HG02943 (cell line): ENCODE results near the gene GLG1.
"Not testable (repeated sequence)": the region's sequence is repeated elsewhere in the genome, so short reads cannot be mapped to it uniquely, and the experiment has no call there.

Experiments used
- ATAC-seq: cut with Tn5 transposase; IDR thresholded peaks from one replicate; pipeline ENCODE4 v1.9.1; 2021; ENCODE audit warnings: mild to moderate bottlenecking, low read depth, moderate library complexity; ENCODE audit not compliant: unreplicated experiment

The GLG1 gene

DNA sequence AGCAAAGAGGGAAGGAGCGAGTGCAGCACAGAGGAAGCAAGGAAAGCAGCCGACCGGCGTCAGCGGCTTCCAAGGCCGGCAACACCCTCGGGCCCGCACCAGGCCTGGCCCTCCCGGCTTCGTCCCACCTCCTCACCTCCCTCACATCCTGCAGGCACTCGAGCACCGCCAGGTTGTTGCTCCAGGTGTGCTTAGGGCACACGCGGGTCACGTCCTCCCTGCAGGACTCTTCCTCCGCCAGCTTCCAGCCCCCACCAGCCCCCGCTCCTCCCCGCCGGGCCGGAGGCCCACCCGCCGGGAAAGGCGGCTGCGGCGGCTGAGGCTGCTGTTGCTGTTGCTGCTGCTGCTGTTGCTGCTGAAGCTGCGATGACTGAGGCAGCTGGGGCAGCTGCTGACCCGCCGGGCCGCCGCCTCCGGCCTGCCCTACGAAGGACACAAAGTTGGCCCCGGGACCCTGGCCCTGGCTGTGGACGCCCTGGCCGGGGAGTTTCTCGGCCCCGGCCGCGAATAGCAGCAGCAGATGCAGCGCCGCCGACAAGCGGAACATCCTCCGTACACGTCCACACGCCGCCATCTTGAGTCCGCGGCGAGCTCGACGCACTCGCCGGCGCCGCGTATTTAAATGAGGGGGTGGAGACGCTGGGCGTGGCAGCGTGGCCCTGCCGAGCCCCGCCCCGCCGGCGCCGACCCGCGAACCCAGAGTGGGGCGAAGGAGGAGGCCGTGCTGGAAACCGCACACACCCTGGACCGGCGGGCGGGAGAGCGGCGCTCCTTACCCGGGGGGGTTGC, at the start of gene GLG1:
Gene GLG1 (minus strand): TSS at position 594 of the 789 bp plus-strand sequence. CDS start 20 bp downstream, at position 574.
- ATAC-seq: peak; percentile 94

DNA sequence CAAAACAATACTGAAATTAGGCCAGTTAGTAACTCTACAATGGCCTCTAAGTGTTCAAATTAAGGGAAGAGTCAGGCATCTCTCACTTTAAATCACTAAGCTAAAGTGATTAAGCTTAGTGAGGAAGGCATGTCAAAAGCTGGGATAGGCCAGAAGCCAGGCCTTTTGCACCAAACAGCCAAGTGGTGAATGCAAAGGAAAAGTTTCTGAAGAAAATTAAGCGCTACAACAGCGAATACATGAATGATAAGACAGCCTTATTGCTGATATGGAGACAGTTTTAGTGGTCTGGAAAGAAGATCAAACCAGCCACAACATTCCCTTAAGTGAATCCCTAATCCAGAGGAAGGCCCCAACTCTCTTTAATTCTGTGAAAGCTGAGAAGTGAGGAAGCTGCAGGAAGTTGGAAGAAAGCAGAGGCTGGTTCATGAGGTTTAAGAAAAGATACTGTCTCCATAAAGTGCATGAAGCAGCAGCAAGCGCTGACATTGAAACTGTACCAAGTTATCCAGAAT, 47.7 kb upstream of the GLG1 start:
- no peak for ATAC-seq

DNA sequence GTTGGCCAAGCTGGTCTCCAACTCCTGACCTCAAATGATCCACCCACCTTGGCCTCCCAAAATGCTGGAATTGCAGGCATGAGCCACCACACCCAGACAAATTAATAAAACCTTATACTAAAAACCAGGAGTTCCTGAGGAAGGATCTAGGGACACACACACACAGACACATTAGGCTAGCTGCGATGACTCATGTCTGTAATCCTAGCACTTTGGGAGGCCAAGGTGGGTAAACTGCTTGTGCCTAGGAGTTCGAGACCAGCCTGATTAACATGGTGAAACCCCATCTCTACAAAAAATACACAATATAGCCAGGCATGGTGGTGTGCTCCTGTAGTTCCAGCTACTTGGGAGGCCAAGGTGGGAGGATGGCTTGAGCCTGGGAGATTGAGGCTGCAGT, 46.0 kb upstream of the GLG1 start:
- not testable (repeated sequence) for ATAC-seq

DNA sequence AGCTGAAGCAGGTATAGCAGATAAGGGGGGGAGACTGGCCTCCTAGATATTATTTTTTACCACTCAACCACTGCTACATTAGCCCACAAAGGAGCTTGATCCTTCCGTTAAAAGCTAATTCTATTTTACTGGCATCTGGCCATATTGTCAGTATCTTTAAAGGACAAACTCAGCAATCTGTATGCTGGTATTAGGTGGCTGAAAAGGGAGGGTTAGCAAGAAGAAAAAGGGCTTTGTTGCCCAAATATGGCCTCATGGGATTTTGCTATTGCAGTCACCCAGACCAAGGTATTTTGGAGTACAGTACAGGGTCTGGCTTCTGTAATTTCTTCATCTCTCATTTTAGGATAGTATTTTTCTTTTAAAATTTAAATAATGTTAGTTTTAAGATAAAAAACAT, 45.3 kb upstream of the GLG1 start:
- ATAC-seq: no peak

DNA sequence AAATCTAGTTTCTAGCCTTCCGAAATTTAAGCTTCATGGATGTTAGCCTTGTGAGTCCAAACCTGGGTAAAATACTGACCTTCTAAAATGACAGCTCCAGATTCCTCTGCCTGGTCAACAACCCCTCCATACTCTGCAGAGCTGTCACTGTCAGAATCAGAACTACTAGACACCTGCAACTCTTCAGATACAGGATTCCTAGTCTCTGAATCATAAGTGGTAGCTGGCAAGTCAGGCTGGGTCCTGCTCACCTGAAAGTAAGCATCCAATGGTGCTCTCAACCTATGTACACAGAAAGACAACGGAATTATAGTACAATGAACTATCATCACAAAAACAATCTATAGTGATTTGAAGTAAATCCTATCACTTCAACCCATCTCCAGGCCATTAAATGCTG, 44.9 kb upstream of the GLG1 start:
- ATAC-seq: no peak

DNA sequence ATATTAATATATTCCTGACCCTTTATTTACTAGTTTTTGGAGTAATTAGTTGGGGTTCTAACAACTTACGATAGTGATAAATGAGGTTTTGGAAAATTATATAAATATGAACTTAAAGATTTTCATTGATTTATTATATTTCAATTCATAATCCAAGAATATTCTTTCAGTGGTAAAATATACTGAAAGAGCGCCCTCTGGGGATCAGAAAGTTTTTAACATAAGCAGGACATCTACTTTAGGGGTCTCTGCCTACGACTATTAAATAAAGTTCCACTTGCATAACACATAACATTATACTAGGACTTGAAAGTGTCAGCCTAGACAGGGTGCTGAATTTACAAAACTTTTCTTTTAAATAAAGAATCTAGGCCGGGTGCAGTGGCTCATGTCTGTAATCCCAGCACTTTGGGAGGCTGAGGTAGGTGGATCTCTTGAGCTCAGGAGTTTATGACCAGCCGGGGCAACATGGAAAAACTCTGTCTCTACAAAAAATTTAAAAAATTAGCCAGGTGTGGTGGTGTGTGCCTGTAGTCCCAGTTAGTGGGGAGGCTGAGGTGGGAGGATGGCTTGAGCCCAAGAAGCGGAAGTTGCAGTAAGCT, 44.2 kb upstream of the GLG1 start:
- ATAC-seq: no peak

DNA sequence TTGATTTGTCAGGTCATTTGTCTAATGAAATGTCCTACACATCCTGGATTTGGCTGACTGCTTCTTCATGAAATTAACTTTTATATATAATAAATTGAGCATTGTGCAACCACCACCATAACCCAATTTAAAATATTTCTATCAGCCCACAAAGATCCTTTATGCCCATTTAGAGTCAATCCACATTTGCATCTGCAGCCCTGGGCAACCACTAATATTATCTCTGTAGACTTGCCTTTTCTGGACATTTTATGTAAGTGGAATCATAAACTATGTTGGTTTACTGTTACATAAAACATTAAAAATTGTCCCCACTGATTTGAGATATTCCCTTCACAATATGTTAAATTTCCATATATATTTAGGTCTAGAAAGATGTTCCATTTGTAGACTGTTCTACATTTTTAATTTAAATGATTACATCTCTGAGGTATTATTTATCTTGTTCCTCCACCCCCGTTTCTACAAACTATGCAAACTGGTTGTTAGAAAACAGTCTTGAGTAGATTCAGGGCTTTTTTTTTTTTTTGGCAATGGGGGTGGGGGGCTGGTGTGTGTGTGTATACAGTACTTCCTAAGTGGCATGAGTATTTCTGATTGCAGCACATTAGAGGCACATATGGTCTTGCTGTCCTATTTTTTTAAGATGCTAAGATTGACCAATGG, 43.1 kb upstream of the GLG1 start:
- no peak for ATAC-seq

DNA sequence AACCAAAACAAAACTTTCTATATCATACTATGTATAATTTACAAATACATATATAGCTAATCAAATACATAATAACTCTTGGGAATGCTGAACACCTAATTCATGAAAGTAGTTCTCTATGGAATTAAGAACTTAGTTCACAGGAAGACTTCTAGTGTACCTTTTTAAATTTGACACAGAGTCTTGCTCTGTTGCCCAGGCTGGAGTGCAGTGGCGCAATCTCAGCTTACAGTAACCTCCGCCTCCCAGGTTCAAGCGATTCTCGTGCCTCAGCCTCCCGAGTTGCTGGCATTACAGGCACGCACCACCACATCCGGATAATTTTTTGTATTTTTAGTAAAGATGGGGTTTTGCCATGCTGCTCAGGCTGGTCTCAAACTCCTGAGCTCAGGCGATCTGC, 35.1 kb upstream of the GLG1 start:
- no peak for ATAC-seq

DNA sequence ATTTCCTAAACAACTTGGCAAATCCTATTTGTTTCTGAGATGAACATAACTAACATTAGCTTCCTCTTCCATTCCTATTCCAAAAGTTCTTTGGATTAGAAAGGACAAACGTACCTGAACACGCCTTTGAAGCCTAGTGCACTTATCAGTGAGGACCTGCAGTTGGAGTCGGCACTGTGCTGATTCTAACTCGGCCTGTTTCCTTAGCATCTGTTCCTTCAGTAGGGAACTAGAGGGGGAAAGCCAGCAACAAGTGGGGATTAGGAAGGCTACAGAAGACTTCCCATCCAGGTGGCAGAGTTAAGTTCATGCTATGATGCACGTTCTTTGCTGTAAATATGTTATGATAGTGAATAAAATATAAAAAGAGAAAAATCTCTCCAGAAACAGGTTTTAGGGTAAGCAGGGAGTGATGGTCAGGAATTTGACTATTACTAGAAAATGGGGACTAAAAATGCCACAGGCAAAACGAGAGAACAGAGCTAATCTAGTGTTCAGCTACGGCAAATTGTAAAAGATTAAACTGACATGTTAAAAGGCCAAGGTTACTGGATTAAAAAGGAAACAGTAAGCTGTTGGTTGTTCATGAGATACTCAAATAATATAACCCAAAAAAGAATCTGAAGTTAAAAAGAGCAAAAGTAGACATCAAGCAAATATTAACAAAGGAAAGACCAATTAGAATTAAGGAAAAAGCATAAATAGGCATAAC, 31.0 kb upstream of the GLG1 start:
- no peak for ATAC-seq

DNA sequence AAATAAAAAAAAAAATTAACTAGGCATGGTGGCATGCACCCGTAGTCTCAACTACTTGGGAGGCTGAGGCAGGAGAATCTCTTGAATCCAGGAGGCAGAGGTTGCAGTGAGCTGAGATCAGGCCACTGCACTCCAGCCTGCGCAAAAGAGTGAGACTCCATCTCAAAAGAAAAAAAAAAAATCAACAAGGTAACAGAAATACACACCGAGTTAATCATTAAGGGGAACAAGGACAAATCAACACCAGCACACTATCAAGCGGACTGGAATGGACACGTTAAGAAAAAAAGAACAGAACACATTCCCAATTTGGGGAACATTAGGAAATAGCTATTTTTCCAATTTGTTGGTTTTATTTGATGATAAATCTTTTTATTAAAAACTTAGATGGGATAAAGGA, 28.4 kb upstream of the GLG1 start:
- ATAC-seq: no peak

DNA sequence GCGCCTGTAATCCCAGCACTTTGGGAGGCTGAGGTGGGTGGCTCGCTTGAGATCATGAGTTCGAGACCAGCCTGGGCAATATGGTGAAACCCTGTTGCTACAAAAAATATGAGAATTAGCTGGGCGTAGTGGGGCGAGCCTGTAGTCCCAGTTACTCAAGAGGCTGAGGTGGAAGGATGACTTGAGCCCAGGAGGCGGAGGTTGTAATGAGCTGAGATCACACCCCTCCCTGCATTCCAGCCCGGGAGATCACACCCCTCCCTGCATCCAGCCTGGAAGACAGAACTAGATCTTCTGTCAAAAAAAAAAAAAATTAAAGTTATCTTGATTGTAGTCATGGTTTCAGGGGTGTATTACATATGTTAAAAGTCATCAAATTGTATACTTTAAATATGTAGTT, 26.8 kb upstream of the GLG1 start:
- no peak for ATAC-seq

DNA sequence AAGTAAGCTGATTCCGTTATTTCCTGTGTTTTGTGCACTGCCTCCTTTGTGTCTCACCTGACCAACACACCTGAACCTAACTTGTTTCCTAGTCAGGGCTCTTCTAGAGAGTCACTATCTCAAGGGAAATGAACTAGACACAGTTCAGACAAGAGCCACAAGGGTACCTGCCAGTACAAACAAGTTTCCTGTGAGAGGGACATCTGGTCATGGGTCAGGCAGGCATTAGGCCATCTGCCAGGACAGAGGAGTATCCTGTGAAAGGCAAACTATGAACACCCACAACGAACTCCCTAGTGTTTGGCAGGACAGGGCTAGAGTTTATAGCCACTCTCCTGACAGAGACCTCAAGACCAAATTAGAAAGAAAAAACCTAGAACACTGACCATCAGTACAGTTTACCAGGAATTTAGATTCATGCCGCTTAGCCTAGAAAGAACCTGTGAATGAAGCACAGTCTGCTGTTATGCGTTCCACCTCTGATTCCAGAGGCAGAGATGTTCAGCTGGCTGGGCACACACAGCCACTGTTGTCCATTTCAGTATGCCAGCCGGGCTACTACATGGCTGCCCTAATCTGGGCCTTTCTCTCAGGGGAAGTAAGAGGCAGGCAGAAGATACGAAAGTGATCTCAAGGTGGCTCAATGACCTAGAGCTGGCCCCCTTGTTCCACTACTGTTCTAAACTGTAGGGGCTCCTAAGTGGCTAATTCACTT, 20.7 kb upstream of the GLG1 start:
- ATAC-seq: no peak

DNA sequence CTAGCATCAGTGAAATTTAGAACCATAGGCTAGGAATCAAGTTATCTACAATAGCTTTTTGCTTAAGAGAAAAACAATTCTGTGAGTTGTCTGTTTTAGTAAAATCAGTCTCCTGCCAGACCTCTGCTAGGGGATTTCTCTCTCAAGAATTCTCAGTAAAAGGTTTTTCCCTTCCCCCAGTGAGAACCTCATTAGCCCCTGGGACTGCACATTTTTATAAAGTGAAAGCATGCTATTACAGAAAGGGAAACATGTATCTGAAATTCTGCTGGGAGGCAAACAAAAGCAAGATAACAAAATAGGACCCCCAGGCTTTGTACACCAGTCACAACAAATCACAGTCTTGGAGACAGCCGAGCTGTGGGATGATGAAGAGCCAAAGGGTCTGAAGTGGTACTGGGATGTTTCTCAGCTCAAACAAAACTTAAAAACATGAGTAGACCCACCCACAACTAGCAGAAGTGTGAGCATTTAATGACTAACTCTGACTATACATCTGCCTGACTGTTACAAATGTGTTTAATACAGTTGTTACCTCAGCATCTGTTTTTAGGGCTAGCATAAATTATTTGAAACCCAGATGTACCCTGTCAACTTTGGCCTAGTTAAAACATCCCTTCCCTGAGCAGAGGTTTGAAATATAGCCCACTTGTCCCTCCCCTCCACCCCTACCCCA, 20.0 kb upstream of the GLG1 start:
- ATAC-seq: no peak

DNA sequence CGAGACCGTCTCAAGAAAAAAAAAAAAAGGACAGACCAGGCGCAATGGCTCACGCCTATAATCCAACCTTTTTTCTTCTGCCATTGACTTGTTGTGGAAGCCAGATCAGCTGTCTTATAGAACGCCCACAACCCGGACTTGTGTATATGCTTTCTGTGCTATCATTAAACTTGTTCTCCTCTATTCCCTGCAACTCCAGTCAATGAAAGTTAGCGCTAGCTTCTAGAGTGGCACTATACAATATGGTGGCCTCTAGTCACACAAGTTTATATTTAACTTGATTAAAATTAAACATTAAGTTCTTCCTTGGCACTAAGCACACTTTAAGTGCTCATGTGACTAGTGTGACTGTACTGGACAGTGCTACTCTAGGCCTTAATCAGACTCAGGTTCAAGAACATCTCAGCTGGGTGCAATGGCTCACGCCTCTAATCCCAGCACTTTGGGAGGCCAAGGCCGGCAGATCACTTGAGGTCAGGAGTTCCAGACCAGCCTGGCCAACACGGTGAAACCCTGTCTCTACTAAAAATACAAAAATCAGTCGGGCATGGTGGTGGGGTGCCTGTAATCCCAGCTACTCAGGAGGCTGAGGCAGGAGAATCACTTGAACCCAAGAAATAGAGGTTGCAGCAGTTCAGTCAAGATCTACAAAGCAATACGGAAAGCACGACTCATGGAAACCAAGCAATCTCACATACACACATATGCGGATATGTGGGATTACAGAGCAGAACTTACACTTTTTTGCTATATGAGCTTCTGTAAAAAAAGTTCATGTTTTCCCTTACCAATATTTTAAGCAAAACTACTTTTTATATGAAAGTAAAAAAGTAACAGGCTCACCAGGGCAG, 18.8 kb upstream of the GLG1 start:
- no peak for ATAC-seq

DNA sequence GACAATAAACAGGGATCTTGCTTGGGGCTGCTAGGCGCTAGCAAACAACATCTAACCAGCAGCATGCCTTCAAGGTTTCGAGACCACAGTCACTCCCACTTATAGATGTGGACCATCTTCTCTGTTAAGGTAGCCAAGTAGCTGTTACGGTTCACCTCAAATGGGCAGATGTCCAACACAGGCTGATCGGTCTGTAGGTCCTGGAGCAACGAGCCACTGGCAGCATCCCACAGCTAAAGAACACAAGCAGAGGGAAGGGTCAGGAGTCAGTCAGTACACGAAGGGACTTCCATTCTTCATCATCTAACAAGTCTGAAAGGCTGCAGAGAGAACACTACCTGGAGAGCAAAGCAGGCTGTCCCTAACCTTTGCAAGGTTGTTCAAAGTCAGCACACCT, 16.9 kb upstream of the GLG1 start:
- ATAC-seq: no peak

DNA sequence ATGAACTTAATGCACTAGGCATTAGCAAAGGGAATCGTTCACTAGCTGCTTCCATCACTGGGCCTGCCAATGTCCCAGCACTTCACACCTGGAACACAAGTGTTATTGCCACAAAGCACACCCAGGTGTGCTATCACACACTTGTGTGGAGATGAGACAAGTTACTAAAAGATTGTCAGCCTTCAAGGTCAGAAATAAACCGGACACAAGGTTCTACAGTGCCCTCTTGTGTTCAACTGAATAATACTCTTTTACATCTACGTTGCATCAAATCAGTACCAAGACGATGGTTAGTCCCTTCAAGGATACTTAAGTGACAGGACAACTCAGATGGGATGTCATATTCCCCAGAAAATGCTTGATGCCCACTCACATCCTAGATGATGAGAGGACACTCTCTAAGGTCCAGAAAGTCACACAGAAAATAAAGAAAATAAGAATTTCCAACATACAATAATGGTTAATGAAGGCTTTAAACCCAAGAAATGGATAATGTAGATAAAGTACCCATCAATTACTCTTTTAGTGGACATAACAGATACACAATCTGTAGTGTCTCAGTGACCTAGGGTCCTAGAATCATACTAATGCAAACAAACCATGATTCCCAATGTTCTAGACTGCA, 16.4 kb upstream of the GLG1 start:
- ATAC-seq: no peak

DNA sequence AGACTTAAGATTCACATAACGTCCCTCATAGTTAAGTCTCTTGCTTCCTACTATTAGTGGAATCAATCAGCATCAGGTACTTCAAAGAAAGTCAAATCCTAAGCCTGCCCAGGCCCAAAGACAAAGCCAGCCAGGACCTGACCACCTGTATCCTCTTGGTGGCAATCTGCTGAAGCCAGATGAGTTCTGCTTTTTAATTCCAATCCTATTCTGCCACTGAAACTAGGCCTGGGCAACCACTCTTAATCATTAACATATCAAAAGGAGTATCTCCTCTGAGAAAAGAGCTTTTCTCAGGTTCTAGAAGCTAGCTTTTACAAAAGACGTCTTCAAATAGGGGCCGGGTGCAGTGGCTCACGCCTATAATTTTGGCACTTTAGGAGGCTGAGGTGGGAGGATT, 15.1 kb upstream of the GLG1 start:
- no peak for ATAC-seq

DNA sequence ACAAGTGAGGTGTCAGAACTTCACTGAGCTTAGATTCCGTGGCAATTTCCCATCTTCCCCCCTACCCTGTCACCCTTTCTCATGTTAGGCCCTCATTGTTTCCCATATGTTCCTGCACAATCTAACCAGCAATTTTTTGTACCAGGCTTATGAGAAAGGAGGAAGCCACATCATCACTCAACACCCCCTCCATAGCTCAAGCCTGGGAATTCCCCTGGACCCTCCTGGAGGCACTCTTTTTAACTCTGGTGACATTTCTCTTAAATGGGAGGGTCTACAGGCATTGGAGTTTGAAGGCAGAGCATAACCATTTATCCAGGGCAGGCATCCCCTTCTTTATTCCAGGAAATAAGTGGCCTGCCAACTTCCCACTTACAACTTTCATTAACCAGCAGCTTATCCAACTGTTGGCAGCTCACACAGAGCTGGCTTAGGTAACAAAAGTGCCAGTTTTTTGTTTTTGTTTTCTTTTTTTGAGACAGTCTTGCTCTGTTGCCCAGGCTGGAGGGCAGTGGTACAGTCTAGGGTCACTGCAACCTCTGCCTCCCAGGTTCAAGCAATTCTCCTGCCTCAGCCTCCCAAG, 10.4 kb upstream of the GLG1 start:
- ATAC-seq: no peak
